Thyroid gland (tissue), 4 donors: ENCODE measurements around the gene ZNF785.
"Not testable (repeated sequence)": the region's sequence is repeated elsewhere in the genome, so short reads cannot be mapped to it uniquely, and the experiment has no call there.

Experiments
- CTCF ChIP-seq, 6 experiments: fragments of 200-600 bp in 3 of 6; fragments of 450-650 bp in 3 of 6; sonication (generic) in 3 of 6; IDR thresholded peaks; one replicate each; pipeline ENCODE4 v1.5.1; 2016 to 2019; ENCODE audit warnings: antibody characterized with exemption in 6 of 6, mild to moderate bottlenecking in 2 of 6, inconsistent platforms in 1 of 6, moderate library complexity in 1 of 6
- POLR2A ChIP-seq, 2 donors: fragments of 450-650 bp; IDR thresholded peaks; one replicate each; pipeline ENCODE4 v1.6.1; 2017; ENCODE audit warnings: antibody characterized with exemption in 2 of 2, mild to moderate bottlenecking in 2 of 2, moderate library complexity in 1 of 2

GRCh38 chr16:30539986-30540526 lies 45.4 kb downstream of the ZNF785 start:
- not testable (repeated sequence) for TF ChIP-seq POLR2A, CTCF (IDR thresholded peaks at IDR 0.05)
